ENCODE results near the gene INTS6L.

The INTS6L gene

DNA sequence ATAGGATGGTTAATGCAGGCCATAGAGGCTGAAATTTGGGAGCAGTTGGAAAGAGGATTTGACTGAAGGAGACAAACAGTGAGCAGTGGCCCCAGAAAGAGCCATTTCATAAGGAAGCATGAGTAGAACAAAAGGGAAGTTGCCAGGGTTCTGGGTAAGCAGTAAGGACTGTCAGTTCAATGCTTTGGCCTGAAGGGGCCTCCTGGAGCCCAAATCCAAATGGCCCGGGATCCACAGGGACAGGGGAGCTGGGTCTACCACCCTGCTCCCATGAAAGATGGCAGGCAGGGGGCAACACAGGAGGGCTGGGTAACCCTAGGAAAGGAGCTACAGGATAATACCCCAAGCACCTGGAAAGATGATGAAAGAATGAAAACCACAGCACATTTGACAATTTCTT, 4.1 kb upstream of the INTS6L start:
- Mint-ChIP-seq H3K4me3 (no peak overlapping the region), H3K36me3 (no peaks in the 10 kb centered on the region), H3K27ac (no peak overlapping the region), H3K9me3 (ENCODE audit: low read depth) (no peaks in the 10 kb centered on the region), H3K27me3 (no peaks in the 10 kb centered on the region), H3K4me1 (ENCODE audit: low read depth) (peaks cover 10% of the 10 kb centered on the region)

GRCh38 chrX:135518161-135518560, 2.3 kb upstream of the INTS6L start:
- Mint-ChIP-seq H3K4me1 (ENCODE audit: low read depth) (peaks cover 16% of the 10 kb centered on the region), H3K27me3 (no peaks in the 10 kb centered on the region), H3K9me3 (ENCODE audit: low read depth) (no peaks in the 10 kb centered on the region), H3K4me3 (no peak overlapping the region), H3K27ac (no peak overlapping the region), H3K36me3 (no peaks in the 10 kb centered on the region)

GRCh38 chrX:135520022-135520552, 373 bp upstream of the INTS6L start:
- H3K27ac Mint-ChIP-seq: peak overlapping the region; percentile 98
- no peaks in the 10 kb centered on the region for H3K36me3 Mint-ChIP-seq
- H3K4me3 Mint-ChIP-seq: peak overlapping the region; percentile 99
- no peaks in the 10 kb centered on the region for H3K9me3 Mint-ChIP-seq (ENCODE audit: low read depth)
- H3K4me1 Mint-ChIP-seq (ENCODE audit: low read depth): peaks cover 34% of the 10 kb centered on the region
- H3K27me3 Mint-ChIP-seq: no peaks in the 10 kb centered on the region

GRCh38 chrX:135521405-135522131, 1.1 kb downstream of the INTS6L start:
- Mint-ChIP-seq H3K27ac (peak overlapping the region; percentile 86), H3K4me1 (ENCODE audit: low read depth) (peaks cover 48% of the 10 kb centered on the region), H3K36me3 (peaks cover 5% of the 10 kb centered on the region), H3K9me3 (ENCODE audit: low read depth) (no peaks in the 10 kb centered on the region), H3K27me3 (no peaks in the 10 kb centered on the region), H3K4me3 (peak overlapping the region; percentile 99)

- no peaks in the 10 kb centered on the region for H3K9me3 Mint-ChIP-seq (ENCODE audit: low read depth)
- H3K27me3 Mint-ChIP-seq: no peaks in the 10 kb centered on the region
- H3K27ac Mint-ChIP-seq: peak overlapping the region; percentile 86
- H3K4me3 Mint-ChIP-seq: peak overlapping the region; percentile 85
- peaks cover 51% of the 10 kb centered on the region for H3K4me1 Mint-ChIP-seq (ENCODE audit: low read depth)
- H3K36me3 Mint-ChIP-seq: peaks cover 5% of the 10 kb centered on the region
These were observed 1.7 kb downstream of the INTS6L start for GRCh38 chrX:135522132-135522530.

- Mint-ChIP-seq H3K4me3 (peak overlapping the region; percentile 85), H3K4me1 (ENCODE audit: low read depth) (peaks cover 58% of the 10 kb centered on the region), H3K36me3 (peaks cover 5% of the 10 kb centered on the region), H3K27ac (peak overlapping the region; percentile 86), H3K9me3 (ENCODE audit: low read depth) (no peaks in the 10 kb centered on the region), H3K27me3 (no peaks in the 10 kb centered on the region)
These were observed 2.6 kb downstream of the INTS6L start for GRCh38 chrX:135522878-135523693.

DNA sequence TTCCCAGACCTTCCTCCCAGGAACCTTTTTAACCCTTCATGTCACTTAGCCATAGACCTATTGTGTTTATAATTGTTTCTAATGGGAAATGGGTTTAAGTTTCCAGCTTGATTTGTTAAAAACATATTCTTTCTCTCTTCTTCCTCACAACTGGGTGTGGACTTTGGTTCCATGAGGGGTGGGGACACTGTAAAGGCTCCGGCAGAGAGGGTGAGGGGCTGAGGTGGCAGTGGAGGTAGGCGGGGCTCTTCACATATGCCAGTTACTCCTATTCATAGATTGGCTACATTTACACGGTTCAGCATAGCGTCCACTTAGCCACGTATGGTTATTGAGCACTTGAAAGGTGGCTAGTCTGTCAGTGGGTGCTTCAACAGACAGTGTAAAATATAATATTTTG, 7.8 kb downstream of the INTS6L start:
- H3K36me3 Mint-ChIP-seq: peaks cover 8% of the 10 kb centered on the region
- H3K9me3 Mint-ChIP-seq (ENCODE audit: low read depth): no peaks in the 10 kb centered on the region
- peaks cover 72% of the 10 kb centered on the region for H3K4me1 Mint-ChIP-seq (ENCODE audit: low read depth)
- H3K27ac Mint-ChIP-seq: no peak overlapping the region
- no peak overlapping the region for H3K4me3 Mint-ChIP-seq
- H3K27me3 Mint-ChIP-seq: no peaks in the 10 kb centered on the region

DNA sequence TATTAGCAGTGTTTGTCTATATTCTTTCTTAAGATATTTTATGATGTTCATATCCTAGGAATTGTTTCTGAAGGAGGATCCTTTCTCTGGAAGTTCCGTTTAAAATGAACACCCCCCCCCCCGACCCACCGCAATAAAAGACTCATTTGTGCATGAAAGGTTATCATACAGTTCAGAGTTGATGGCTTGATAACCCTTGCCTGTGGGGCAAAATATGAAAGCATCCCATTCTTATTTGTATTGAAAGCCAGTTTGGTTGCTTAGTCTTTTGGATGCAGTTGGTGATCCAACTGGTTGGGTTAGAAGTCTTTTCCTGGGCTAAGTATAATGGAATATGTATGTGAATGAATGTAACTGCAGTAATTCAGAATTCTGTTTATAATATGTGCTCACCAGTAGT, 8.3 kb downstream of the INTS6L start:
- H3K36me3 Mint-ChIP-seq: peaks cover 10% of the 10 kb centered on the region
- peaks cover 70% of the 10 kb centered on the region for H3K4me1 Mint-ChIP-seq (ENCODE audit: low read depth)
- H3K27ac Mint-ChIP-seq: no peak overlapping the region
- no peak overlapping the region for H3K4me3 Mint-ChIP-seq
- H3K27me3 Mint-ChIP-seq: no peaks in the 10 kb centered on the region
- no peaks in the 10 kb centered on the region for H3K9me3 Mint-ChIP-seq (ENCODE audit: low read depth)

GRCh38 chrX:135530097-135530496, 9.6 kb downstream of the INTS6L start:
- H3K4me1 Mint-ChIP-seq (ENCODE audit: low read depth): peaks cover 65% of the 10 kb centered on the region
- no peak overlapping the region for H3K4me3 Mint-ChIP-seq
- H3K9me3 Mint-ChIP-seq (ENCODE audit: low read depth): no peaks in the 10 kb centered on the region
- no peaks in the 10 kb centered on the region for H3K27me3 Mint-ChIP-seq
- H3K27ac Mint-ChIP-seq: no peak overlapping the region
- peaks cover 11% of the 10 kb centered on the region for H3K36me3 Mint-ChIP-seq

DNA sequence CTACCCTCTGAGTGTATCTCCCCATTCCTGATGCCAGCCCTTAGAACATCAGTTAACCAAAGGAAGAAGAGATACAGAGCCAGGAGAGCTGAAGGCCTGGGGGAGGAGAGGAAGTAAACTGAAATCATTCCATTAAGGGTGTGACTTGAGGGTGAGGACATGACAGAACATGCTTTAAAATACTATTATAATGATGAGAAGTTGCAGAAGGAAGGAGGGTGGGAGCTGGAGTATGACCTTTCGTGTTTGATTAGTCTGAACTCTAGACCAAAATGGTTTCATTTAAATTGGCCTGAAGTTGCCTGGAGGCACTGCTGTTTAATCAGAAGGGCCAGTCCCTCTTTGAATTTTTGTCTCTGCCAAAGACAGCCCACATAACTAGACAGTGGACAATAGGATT, 11.4 kb downstream of the INTS6L start:
- no peaks in the 10 kb centered on the region for H3K27me3 Mint-ChIP-seq
- H3K27ac Mint-ChIP-seq: no peak overlapping the region
- H3K4me3 Mint-ChIP-seq: no peak overlapping the region
- peaks cover 64% of the 10 kb centered on the region for H3K4me1 Mint-ChIP-seq (ENCODE audit: low read depth)
- H3K9me3 Mint-ChIP-seq (ENCODE audit: low read depth): no peaks in the 10 kb centered on the region
- H3K36me3 Mint-ChIP-seq: peaks cover 6% of the 10 kb centered on the region

DNA sequence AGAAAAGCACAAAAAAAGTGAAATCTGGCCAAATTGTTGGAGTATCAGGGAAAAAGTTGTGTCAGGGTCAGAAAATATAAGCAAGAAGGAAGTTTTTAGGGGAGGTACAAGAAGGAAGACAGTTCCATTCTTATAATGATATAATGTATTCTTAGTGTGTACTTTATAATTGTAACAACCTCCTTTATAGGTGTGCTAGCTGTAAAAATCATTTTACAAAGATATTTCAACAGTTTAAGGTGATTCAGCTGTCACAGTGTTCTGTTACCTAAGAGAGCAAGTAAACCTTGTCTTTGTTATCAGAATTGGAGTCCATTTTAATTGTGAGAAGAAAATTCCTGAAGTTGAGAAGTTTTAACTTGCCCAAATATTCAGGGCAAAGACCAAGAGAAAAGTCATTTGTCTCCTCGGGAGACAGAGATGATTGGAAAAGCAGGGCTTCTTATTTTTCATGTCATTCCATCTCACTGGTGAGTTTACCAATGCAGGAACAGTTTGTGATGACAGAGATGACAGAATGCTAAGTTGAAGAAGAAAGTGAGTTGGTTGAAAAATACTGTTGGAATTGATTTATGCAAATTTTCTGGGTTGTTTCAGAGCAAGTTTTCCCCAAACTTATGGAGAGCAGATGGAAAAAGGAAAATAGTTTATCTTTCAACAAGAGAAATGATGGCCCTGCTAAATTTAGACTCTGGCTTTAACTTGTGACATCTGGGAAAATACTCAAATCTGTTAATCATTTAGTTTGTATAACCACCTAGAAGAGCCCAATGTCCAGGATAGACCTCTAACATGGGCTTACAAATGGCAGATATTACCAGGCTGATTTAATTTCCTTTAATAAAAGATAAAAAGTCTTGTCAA, 14.8 kb downstream of the INTS6L start:
- Mint-ChIP-seq H3K27ac (peak overlapping the region; percentile 58), H3K4me3 (no peak overlapping the region), H3K27me3 (no peaks in the 10 kb centered on the region), H3K4me1 (ENCODE audit: low read depth) (peaks cover 73% of the 10 kb centered on the region), H3K9me3 (ENCODE audit: low read depth) (no peaks in the 10 kb centered on the region), H3K36me3 (peaks cover 6% of the 10 kb centered on the region)

DNA sequence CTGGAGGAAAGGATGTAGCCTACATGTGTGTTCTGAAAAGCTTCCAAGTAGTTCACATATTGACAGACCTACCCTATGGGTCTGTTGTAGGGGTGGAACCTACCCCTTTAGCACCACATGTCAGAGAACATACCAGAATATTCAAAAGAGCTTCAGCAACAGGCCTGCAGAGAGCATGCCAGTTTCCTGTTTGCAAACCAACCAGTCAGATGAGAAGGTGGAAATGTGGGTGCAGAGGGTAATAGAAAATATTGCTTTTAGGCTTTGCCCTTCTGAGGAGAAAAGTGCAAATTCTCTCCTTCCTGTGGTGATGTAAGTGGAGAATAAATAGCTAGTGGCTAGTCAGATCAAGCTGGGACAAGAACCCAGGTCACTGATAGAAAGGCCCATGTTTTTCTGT, 16.4 kb downstream of the INTS6L start:
- peaks cover 65% of the 10 kb centered on the region for H3K4me1 Mint-ChIP-seq (ENCODE audit: low read depth)
- H3K27ac Mint-ChIP-seq: peak overlapping the region; percentile 75
- H3K36me3 Mint-ChIP-seq: peaks cover 2% of the 10 kb centered on the region
- H3K4me3 Mint-ChIP-seq: peak overlapping the region; percentile 22
- H3K27me3 Mint-ChIP-seq: no peaks in the 10 kb centered on the region
- no peaks in the 10 kb centered on the region for H3K9me3 Mint-ChIP-seq (ENCODE audit: low read depth)

DNA sequence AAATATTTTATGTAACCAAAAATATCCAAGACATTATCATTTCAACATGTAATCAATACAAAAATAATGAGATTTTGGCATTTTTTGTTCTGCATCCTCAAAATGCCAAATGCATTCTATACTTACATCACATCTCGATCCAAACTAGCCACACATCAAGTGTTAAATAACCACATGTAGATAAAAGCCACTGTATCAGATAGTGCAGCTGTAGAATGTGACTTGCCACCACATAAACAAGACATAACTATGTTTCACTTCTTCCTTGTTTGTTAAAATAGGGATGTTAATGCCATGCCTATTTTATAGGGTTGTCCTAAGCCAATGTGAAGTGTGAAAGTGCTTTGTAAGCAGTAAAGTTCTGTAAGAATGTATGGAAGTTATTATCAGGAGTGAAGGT, 20.9 kb downstream of the INTS6L start:
- peaks cover 2% of the 10 kb centered on the region for H3K36me3 Mint-ChIP-seq
- H3K4me3 Mint-ChIP-seq: no peak overlapping the region
- peaks cover 60% of the 10 kb centered on the region for H3K4me1 Mint-ChIP-seq (ENCODE audit: low read depth)
- H3K27ac Mint-ChIP-seq: no peak overlapping the region
- H3K9me3 Mint-ChIP-seq (ENCODE audit: low read depth): no peaks in the 10 kb centered on the region
- no peaks in the 10 kb centered on the region for H3K27me3 Mint-ChIP-seq

DNA sequence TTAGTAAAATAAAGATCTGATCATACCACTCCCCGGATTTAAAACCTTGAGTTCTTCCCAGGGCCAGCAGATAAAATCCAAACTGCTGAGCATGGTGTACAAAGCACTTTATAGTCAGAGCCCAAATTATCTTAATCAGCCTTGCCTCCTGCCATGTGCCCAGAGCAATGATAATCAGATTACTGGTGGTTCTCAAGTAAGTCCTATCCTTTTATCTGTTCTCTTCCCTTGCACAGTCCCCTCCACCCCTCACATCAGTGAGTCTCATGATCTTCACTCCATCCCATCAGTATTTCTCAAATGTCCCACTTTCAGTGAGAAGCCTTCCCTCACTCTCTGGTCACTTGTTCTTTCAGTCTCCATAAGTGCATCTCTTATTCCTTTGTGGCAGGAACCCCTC, 22.7 kb downstream of the INTS6L start:
- peaks cover 2% of the 10 kb centered on the region for H3K36me3 Mint-ChIP-seq
- no peaks in the 10 kb centered on the region for H3K27me3 Mint-ChIP-seq
- H3K27ac Mint-ChIP-seq: peak overlapping the region; percentile 24
- peaks cover 45% of the 10 kb centered on the region for H3K4me1 Mint-ChIP-seq (ENCODE audit: low read depth)
- no peak overlapping the region for H3K4me3 Mint-ChIP-seq
- no peaks in the 10 kb centered on the region for H3K9me3 Mint-ChIP-seq (ENCODE audit: low read depth)
